Neural progenitor cell (in vitro differentiated cells): ENCODE results near the gene KLHL21.

Source experiments
- CTCF ChIP-seq: fragments of 200-600 bp; sonication (generic); IDR thresholded peaks from 2 replicates; pipeline ENCODE4 v1.5.1; 2017; ENCODE audit warnings: antibody characterized with exemption, mild to moderate bottlenecking
- EZH2 ChIP-seq: fragments of 200-600 bp; sonication (generic); IDR thresholded peaks from 2 replicates; pipeline ENCODE4 v1.6.1; 2017; ENCODE audit warnings: antibody characterized with exemption, mild to moderate bottlenecking, moderate library complexity

DNA sequence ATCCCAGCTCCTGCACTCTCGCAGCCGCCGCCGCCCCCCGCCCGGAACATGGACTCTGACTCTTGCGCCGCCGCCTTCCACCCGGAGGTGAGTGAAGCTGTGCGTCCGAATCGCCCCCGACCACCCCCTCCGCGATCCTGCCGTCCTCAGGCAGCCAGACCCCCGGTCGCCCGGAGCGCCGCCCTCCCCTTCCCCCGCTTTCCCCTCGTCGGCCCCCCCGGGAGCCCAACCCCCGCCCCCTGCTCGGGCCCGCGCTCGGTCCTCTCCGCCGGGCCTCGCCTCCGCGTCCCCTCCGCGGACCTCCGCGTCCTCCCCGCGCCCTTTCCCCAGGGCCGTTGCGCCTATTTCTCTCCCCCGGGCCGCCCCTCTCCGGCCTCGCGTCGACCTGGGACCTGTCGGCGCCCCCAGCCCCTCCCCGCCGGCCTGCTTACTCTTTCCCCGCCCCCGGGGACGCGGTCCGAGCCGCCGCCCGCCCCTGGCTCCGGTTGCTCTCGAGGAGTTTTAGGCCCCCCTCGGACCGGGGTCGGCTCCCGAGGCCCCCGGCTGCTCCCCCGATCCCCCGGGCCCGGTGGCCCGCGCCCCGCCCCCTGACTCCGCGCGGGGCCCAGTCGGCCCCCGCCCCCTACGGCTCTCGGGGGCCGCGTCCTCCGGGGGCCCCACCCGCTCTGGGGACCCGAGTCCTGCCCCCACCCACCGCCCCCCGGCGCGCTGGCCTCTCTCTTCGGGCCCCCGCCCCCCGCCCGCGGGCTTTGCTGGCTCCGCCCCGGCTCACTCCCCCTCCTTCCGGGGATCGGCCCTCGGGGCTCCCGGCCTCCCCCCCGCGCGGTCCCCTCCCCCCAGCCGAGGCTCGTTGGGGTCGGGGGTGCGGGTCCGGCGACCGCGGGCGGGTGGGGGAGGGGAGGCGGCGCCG lies 11.6 kb upstream of the KLHL21 start:
- TF ChIP-seq CTCF = no peak
- TF ChIP-seq EZH2 = no peak
